Esophagus squamous epithelium (tissue), 5 donors: ENCODE results near the gene PPP2R3B. TPM values are rescaled to one million over a fixed set of nuclear protein-coding genes. Genes with fewer than 3 reads are reported as not detected.

Source experiments
- DNase-seq: peaks from one replicate; lab custom pipeline; 2025; lab: John Stamatoyannopoulos, UW
- H3K27ac ChIP-seq, 4 donors: fragments of 200-600 bp; sonication (generic); one replicate each; pipeline ENCODE4 v1.5.1; 2016 to 2019; ENCODE audit warnings: mild to moderate bottlenecking in 1 of 4
- H3K27me3 ChIP-seq, 4 donors: fragments of 200-600 bp; sonication (generic); 1 replicate in 3 of 4; 2 replicates in 1 of 4; pipeline versions ENCODE4 v1.5.1 to v1.6.0; 2017 to 2021; ENCODE audit warnings: antibody characterized with exemption in 1 of 4
- H3K36me3 ChIP-seq, 3 donors: fragments of 200-600 bp; sonication (generic); one replicate each; pipeline ENCODE4 v1.5.1; 2016 to 2019
- H3K4me1 ChIP-seq, 3 donors: fragments of 200-600 bp; sonication (generic); one replicate each; pipeline ENCODE4 v1.5.1; 2017 to 2019
- H3K4me3 ChIP-seq, 4 donors: fragments of 200-600 bp; sonication (generic); 1 replicate in 3 of 4; 2 replicates in 1 of 4; pipeline ENCODE4 v1.5.1; 2016 to 2019; ENCODE audit warnings: mild to moderate bottlenecking in 2 of 4, moderate library complexity in 1 of 4
- H3K9me3 ChIP-seq, 3 donors: fragments of 200-600 bp; sonication (generic); one replicate each; pipeline ENCODE4 v1.5.1; 2016 to 2019
- CTCF ChIP-seq, 6 experiments: fragments of 450-650 bp in 4 of 6; fragments of 200-600 bp in 2 of 6; sonication (generic) in 2 of 6; IDR thresholded peaks; one replicate each; pipeline ENCODE4 v1.5.1; 2016 to 2019; ENCODE audit warnings: antibody characterized with exemption in 6 of 6, mild to moderate bottlenecking in 4 of 6, moderate library complexity in 4 of 6
- POLR2A ChIP-seq, 4 donors: fragments of 450-650 bp; IDR thresholded peaks; one replicate each; pipeline ENCODE4 v1.6.1; 2017; ENCODE audit warnings: antibody characterized with exemption in 4 of 4, mild to moderate bottlenecking in 4 of 4, moderate library complexity in 3 of 4
- WGBS, 2 donors: methylation state at CpG; one replicate each; pipeline ENCODE4 v1.1.5; 2018; 5-methylcytosine and 5-hydroxymethylcytosine counted together
- intact Hi-C: fragments of 100-400 bp; cut with DNase I; formaldehyde crosslinking; loops from one replicate; pipeline ENCODE4 v1.15.0; 2022
- total RNA-seq, 4 donors: library from RNA; depleted of rRNA; stranded (reverse); fragments of >200 nt; gene quantifications; one replicate each; pipeline ENCODE4 v1.1.0, GENCODE V29; 2016
- donor health status: DM: yes; HTN: yes; CAD: no.

Gene PPP2R3B
- total RNA-seq, 4 donors from 2014 or later, result 7.9 to 26.1 (median 24.1) TPM

- intact Hi-C loops, result no loop called here
- Histone ChIP-seq H3K36me3 (peaks cover 6 to 54% (median 7%) of the 10 kb centered on the region in 3 donors), H3K9me3 (peaks cover 0 to 25% (median 12%) of the 10 kb centered on the region in 3 donors), H3K27me3 (no peaks in the 10 kb centered on the region), H3K4me3 (no peak overlapping the region), H3K4me1 (no peaks in the 10 kb centered on the region), H3K27ac (no peak overlapping the region)
- 92 to 96% methylated on average over 32 to 39 of the region's 54 CpGs for WGBS, 2 donors
- DNase-seq, result no peak
- TF ChIP-seq POLR2A (IDR thresholded peaks at IDR 0.05) (no peak), CTCF (IDR thresholded peaks at IDR 0.05) (no peak)
Measured at GRCh38 chrX:361231-362145, 25.2 kb downstream of the PPP2R3B start.

GRCh38 chrX:360496-361150 lies 26.1 kb downstream of the PPP2R3B start:
- Histone ChIP-seq H3K9me3 (peaks cover 0 to 25% (median 12%) of the 10 kb centered on the region in 3 donors), H3K4me1 (no peaks in the 10 kb centered on the region), H3K4me3 (no peak overlapping the region), H3K27ac (no peak overlapping the region), H3K27me3 (no peaks in the 10 kb centered on the region), H3K36me3 (peaks cover 6 to 54% (median 7%) of the 10 kb centered on the region in 3 donors)
- no peak for TF ChIP-seq CTCF (IDR thresholded peaks at IDR 0.05)
- TF ChIP-seq POLR2A (IDR thresholded peaks at IDR 0.05), result no peak
- intact Hi-C loops, result no loop called here
- DNase-seq, result no peak
- 84 to 100% methylated on average over 2 to 11 of the region's 26 CpGs for WGBS, 2 donors

- DNase-seq, result no peak
- no peak overlapping the region for H3K4me3 ChIP-seq
- H3K4me1 ChIP-seq, result no peaks in the 10 kb centered on the region
- H3K36me3 ChIP-seq, result peaks cover 6 to 58% (median 7%) of the 10 kb centered on the region in 3 donors
- intact Hi-C loops, result no loop called here
- TF ChIP-seq CTCF (IDR thresholded peaks at IDR 0.05) (no peak), POLR2A (IDR thresholded peaks at IDR 0.05) (no peak)
- H3K9me3 ChIP-seq, result peaks cover 0 to 25% (median 12%) of the 10 kb centered on the region in 3 donors
- no peaks in the 10 kb centered on the region for H3K27me3 ChIP-seq
- H3K27ac ChIP-seq, result no peak overlapping the region
- 92 to 96% methylated on average over 14 to 20 of the region's 49 CpGs for WGBS, 2 donors
Measured at GRCh38 chrX:358651-359143, 28.0 kb downstream of the PPP2R3B start.

- 67 to 77% methylated on average over 19 to 32 of the region's 48 CpGs for WGBS, 2 donors
- no peak for DNase-seq
- TF ChIP-seq POLR2A (IDR thresholded peaks at IDR 0.05) (no peak), CTCF (IDR thresholded peaks at IDR 0.05) (no peak)
- Histone ChIP-seq H3K27me3 (no peaks in the 10 kb centered on the region), H3K4me3 (no peak overlapping the region), H3K27ac (no peak overlapping the region), H3K36me3 (peaks cover 6 to 58% (median 7%) of the 10 kb centered on the region in 3 donors), H3K4me1 (no peaks in the 10 kb centered on the region), H3K9me3 (peaks cover 0 to 25% (median 12%) of the 10 kb centered on the region in 3 donors)
- intact Hi-C loops, result no loop called here
Measured at GRCh38 chrX:357693-358471, 28.8 kb downstream of the PPP2R3B start.
